HEK293 (cell line): ENCODE measurements around the gene GUCA1A.
"Not testable (repeated sequence)": the region's sequence is repeated elsewhere in the genome, so short reads cannot be mapped to it uniquely, and the experiment has no call there.

Experiments
- CTCF ChIA-PET: fragments of 350-600 bp; formaldehyde crosslinking; extraction: SDS; loops from one replicate; lab custom pipeline; 2021; ENCODE audit warnings: antibody characterized with exemption; lab: Yijun Ruan, JAX
- POLR2A ChIA-PET: fragments of 300-600 bp; formaldehyde crosslinking; extraction: SDS; loops from one replicate; lab custom pipeline; 2020; ENCODE audit warnings: antibody characterized with exemption, inconsistent platforms; lab: Yijun Ruan, JAX
- H3K27ac ChIP-seq: fragments of 200-500 bp; sonication (Bioruptor generic); 2 replicates; pipeline ENCODE4 v1.5.1; 2014; ENCODE audit warnings: low read depth, low read length, control low read depth, inconsistent platforms; ENCODE audit errors: extremely low read depth
- H3K36me3 ChIP-seq, 2 experiments: fragments of 200-500 bp in 1 of 2; sonication (Bioruptor generic) in 1 of 2; 1 replicate in 1 of 2; 2 replicates in 1 of 2; pipeline ENCODE4 v1.5.1; 2014 to 2017; ENCODE audit warnings: inconsistent platforms in 2 of 2, low read length in 2 of 2; ENCODE audit not compliant: control insufficient read depth in 2 of 2, insufficient read depth in 1 of 2
- H3K4me1 ChIP-seq: fragments of 200-500 bp; sonication (Bioruptor generic); 2 replicates; pipeline ENCODE4 v1.5.1; 2014; ENCODE audit warnings: mild to moderate bottlenecking, low read length, inconsistent platforms; ENCODE audit not compliant: control insufficient read depth, insufficient read depth
- H3K4me3 ChIP-seq: 2 replicates; pipeline ENCODE4 v1.5.1; 2011; ENCODE audit warnings: low read depth, mild to moderate bottlenecking, control low read depth, low read length, moderate library complexity
- H3K9me3 ChIP-seq: fragments of 200-500 bp; sonication (Bioruptor generic); 2 replicates; pipeline ENCODE4 v1.5.1; 2014; ENCODE audit warnings: low read depth, low read length, inconsistent platforms; ENCODE audit not compliant: control insufficient read depth, insufficient read depth
- GLIS1 ChIP-seq: fragments of 450-650 bp; formaldehyde crosslinking; IDR thresholded peaks from 2 replicates; pipeline ENCODE4 v1.5.1; 2016; ENCODE audit warnings: missing biosample characterization, missing genetic modification characterization
- KLF8 ChIP-seq: fragments of 450-650 bp; formaldehyde crosslinking; IDR thresholded peaks from 2 replicates; pipeline ENCODE4 v1.5.1; 2016; ENCODE audit warnings: missing biosample characterization, missing genetic modification characterization
- RBAK ChIP-seq: fragments of 450-650 bp; formaldehyde crosslinking; IDR thresholded peaks from 2 replicates; pipeline ENCODE4 v1.5.1; 2016; ENCODE audit warnings: missing biosample characterization, missing genetic modification characterization
- ZNF140 ChIP-seq: fragments of 450-650 bp; formaldehyde crosslinking; IDR thresholded peaks from 2 replicates; pipeline ENCODE4 v1.5.1; 2016; ENCODE audit warnings: missing biosample characterization, missing genetic modification characterization
- ZNF335 ChIP-seq: fragments of 450-650 bp; formaldehyde crosslinking; conservative IDR thresholded peaks from 2 replicates; pipeline ENCODE4 v1.5.1; 2016; ENCODE audit warnings: missing biosample characterization, missing genetic modification characterization
- ZNF366 ChIP-seq: fragments of 450-650 bp; formaldehyde crosslinking; conservative IDR thresholded peaks from 2 replicates; pipeline ENCODE4 v1.5.1; 2016; ENCODE audit warnings: missing biosample characterization, missing genetic modification characterization
- ZNF513 ChIP-seq: fragments of 450-650 bp; IDR thresholded peaks from 2 replicates; pipeline ENCODE4 v1.5.1; 2018; ENCODE audit warnings: missing biosample characterization, missing genetic modification characterization
- ZNF548 ChIP-seq: fragments of 450-650 bp; formaldehyde crosslinking; IDR thresholded peaks from 2 replicates; pipeline ENCODE4 v1.5.1; 2016; ENCODE audit warnings: missing biosample characterization, missing genetic modification characterization
- ZNF664 ChIP-seq: fragments of 450-650 bp; formaldehyde crosslinking; IDR thresholded peaks from 2 replicates; pipeline ENCODE4 v1.5.1; 2016; ENCODE audit warnings: missing biosample characterization, missing genetic modification characterization
- ZNF768 ChIP-seq: fragments of 450-650 bp; formaldehyde crosslinking; IDR thresholded peaks from 2 replicates; pipeline ENCODE4 v1.5.1; 2018; ENCODE audit warnings: missing biosample characterization, mild to moderate bottlenecking, missing genetic modification characterization
- ZSCAN23 ChIP-seq: fragments of 450-650 bp; formaldehyde crosslinking; IDR thresholded peaks from 2 replicates; pipeline ENCODE4 v1.5.1; 2016; ENCODE audit warnings: missing biosample characterization, missing genetic modification characterization
- TF ChIP-seq, protein P1 (sequence below): fragments of 450-650 bp; formaldehyde crosslinking; IDR thresholded peaks from 2 replicates; pipeline ENCODE4 v1.5.1; 2016; ENCODE audit warnings: missing biosample characterization, missing genetic modification characterization

Gene GUCA1A

GRCh38 chr6:42150254-42150653 is 22.9 kb upstream of the GUCA1A start:
- H3K9me3 ChIP-seq: no peaks in the 10 kb centered on the region
- H3K36me3 ChIP-seq: no peaks in the 10 kb centered on the region
- H3K4me1 ChIP-seq: peaks cover 3% of the 10 kb centered on the region
- no peak for TF ChIP-seq ZNF548 (tag by site-specific recombination)
- TF ChIP-seq ZNF366 (tag by site-specific recombination): no peak
- no peak overlapping the region for H3K4me3 ChIP-seq
- no peak overlapping the region for H3K27ac ChIP-seq
- POLR2A ChIA-PET: no interaction called here
- CTCF ChIA-PET: interaction anchor here (2.4 kb wide), 1 partner anchor 17 kb away, joined by 5 read pairs; no protein-coding TSS in a partner anchor

GRCh38 chr6:42152024-42152423 is 21.1 kb upstream of the GUCA1A start:
- Histone ChIP-seq H3K36me3 (no peaks in the 10 kb centered on the region), H3K4me3 (no peak overlapping the region), H3K9me3 (no peaks in the 10 kb centered on the region), H3K27ac (no peak overlapping the region), H3K4me1 (peaks cover 3% of the 10 kb centered on the region)
- CTCF ChIA-PET: interaction anchor here (0.6 to 2.4 kb wide), 2 partner anchors 14 to 15 kb away, joined by 3 to 5 read pairs; no protein-coding TSS in a partner anchor
- POLR2A ChIA-PET: interaction anchor here (0.6 to 0.9 kb wide), 2 partner anchors 101 to 549 kb away, joined by 3 read pairs; no protein-coding TSS in a partner anchor
- TF ChIP-seq ZNF140 (tag by site-specific recombination): peak; percentile 41; the same call in 1 of the 2 replicates
- no peak for TF ChIP-seq GLIS1 (tag by site-specific recombination)

DNA sequence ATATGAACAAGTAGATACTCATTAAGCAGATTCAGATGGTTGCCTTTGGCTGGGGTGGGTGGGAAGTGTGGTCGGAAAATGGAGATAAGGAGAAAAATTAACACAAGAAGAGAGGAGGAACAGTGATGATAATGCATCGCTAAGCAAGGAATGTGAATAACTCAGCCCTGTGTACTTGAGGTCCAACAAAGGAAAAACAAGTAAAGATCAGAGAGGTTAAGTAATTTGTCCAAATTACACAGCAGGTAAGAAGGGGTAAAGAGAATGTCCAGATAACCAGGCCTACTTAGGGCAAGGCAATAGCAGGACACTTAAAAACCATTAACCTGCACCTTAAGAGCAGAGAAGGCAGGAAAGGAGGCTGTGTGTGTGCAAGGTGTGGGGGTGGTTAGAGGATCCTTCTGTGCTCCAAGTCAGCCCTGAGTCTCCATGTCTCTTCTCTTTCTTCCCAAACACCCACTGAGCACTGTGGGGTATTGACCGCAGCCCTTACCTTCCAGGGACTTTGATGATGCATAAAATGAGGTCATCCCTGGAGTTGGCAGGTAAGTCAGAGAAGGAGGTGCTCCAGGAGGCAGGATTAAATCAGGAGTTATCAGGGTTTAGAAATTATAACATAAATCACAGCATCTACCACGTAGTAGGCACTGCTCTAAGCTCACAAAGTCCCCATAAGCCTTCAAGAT is 20.5 kb upstream of the GUCA1A start:
- H3K9me3 ChIP-seq, H3K27ac ChIP-seq: not testable (repeated sequence)
- 0 out of 2 replicates have a peak, but pooled peaks have one; percentile 47 for TF ChIP-seq ZNF664
- peak; percentile 87; the same call in 1 of the 2 replicates for TF ChIP-seq ZNF768 (tag by site-specific recombination)
- TF ChIP-seq, all 188 proteins: peak for 2; not testable (repeated sequence) for 186
- CTCF ChIA-PET: interaction anchor here (2.4 kb wide), 1 partner anchor 15 kb away, joined by 5 read pairs; no protein-coding TSS in a partner anchor
- POLR2A ChIA-PET, H3K4me1 ChIP-seq, H3K4me3 ChIP-seq, H3K36me3 ChIP-seq: not testable (repeated sequence)

DNA sequence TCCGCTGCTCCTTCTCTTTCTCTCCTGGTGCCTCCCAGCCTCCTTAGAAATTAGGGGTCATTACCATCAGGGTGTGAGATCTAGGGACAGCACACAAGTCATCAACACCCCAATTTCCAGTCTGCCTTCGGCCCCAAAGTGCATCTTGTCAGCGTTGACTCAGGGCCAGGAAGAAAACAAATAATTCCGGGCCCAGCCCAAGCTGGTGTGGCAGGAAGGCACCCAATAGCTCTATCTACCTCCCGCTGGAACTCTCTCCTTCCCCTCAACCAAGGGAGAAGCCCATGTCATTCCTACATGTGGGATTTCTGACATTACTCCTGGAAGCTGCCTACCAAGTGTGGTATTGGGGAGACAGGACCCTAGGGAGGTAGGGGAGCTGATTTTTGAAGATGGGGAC is 19.2 kb upstream of the GUCA1A start:
- POLR2A ChIA-PET: no interaction called here
- no peaks in the 10 kb centered on the region for H3K4me1 ChIP-seq
- TF ChIP-seq KLF8 (no peak), ZNF335 (tag by site-specific recombination) (no peak), ZNF513 (tag by site-specific recombination) (no peak), RBAK (tag by site-specific recombination) (no peak), ZSCAN23 (tag by site-specific recombination) (no peak)
- TF ChIP-seq, protein P1, sequence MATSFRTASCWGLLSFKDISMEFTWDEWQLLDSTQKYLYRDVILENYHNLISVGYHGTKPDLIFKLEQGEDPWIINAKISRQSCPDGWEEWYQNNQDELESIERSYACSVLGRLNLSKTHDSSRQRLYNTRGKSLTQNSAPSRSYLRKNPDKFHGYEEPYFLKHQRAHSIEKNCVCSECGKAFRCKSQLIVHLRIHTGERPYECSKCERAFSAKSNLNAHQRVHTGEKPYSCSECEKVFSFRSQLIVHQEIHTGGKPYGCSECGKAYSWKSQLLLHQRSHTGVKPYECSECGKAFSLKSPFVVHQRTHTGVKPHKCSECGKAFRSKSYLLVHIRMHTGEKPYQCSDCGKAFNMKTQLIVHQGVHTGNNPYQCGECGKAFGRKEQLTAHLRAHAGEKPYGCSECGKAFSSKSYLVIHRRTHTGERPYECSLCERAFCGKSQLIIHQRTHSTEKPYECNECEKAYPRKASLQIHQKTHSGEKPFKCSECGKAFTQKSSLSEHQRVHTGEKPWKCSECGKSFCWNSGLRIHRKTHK: no peak
- no peaks in the 10 kb centered on the region for H3K36me3 ChIP-seq
- CTCF ChIA-PET: interaction anchor here (1.1 kb wide), 1 partner anchor 9 kb away, joined by 3 read pairs; no protein-coding TSS in a partner anchor
- no peak overlapping the region for H3K27ac ChIP-seq
- H3K9me3 ChIP-seq: no peaks in the 10 kb centered on the region
- no peak overlapping the region for H3K4me3 ChIP-seq
